HepG2 (cell line): ENCODE measurements around the gene GADD45GIP1. TPM values are rescaled to one million over a fixed set of nuclear protein-coding genes. Genes with fewer than 3 reads are reported as not detected.

Source experiments
- ELF1 ChIP-seq: sonication (generic); formaldehyde crosslinking; IDR thresholded peaks from 2 replicates; pipeline ENCODE4 v1.4.0; 2020; ENCODE audit warnings: missing genetic modification reagents
- ESRRA ChIP-seq: sonication (generic); formaldehyde crosslinking; IDR thresholded peaks from 2 replicates; pipeline ENCODE4 v1.5.1; 2020; ENCODE audit warnings: mild to moderate bottlenecking, low read depth, missing genetic modification reagents
- NONO ChIP-seq, 2 experiments: fragments of 450-650 bp in 1 of 2; sonication (generic) in 1 of 2; formaldehyde crosslinking in 1 of 2; IDR thresholded peaks in 1 of 2; conservative IDR thresholded peaks in 1 of 2; 2 replicates each; pipeline versions ENCODE4 v1.6.1 to v1.8.0; 2017 to 2022; ENCODE audit warnings: mild to moderate bottlenecking in 1 of 2, missing genetic modification reagents in 1 of 2, moderate library complexity in 1 of 2
- PRDM15 ChIP-seq: sonication (generic); formaldehyde crosslinking; IDR thresholded peaks from 2 replicates; pipeline ENCODE4 v1.4.0; 2020; ENCODE audit warnings: missing genetic modification reagents
- RARA ChIP-seq: IDR thresholded peaks from 2 replicates; pipeline ENCODE4 v1.6.1; 2016; ENCODE audit warnings: missing genetic modification reagents, missing compliant biosample characterization
- RARG ChIP-seq: sonication (generic); formaldehyde crosslinking; IDR thresholded peaks from 2 replicates; pipeline ENCODE4 v1.4.0; 2020; ENCODE audit warnings: low read depth, mild to moderate bottlenecking, missing genetic modification reagents
- RBFOX2 ChIP-seq: fragments of 200-400 bp; formaldehyde crosslinking; IDR thresholded peaks from 2 replicates; pipeline ENCODE4 v1.6.1; 2017; ENCODE audit warnings: low read depth, mild to moderate bottlenecking, low read length
- SOX5 ChIP-seq: IDR thresholded peaks from 2 replicates; pipeline ENCODE4 v1.6.1; 2016; ENCODE audit warnings: borderline replicate concordance
- ZBTB2 ChIP-seq: sonication (generic); formaldehyde crosslinking; IDR thresholded peaks from 2 replicates; pipeline ENCODE4 v1.8.0; 2022; ENCODE audit warnings: low read depth, missing genetic modification reagents
- ZNF367 ChIP-seq: sonication (generic); formaldehyde crosslinking; IDR thresholded peaks from 2 replicates; pipeline ENCODE4 v1.4.0; 2020; ENCODE audit warnings: missing genetic modification reagents, borderline replicate concordance
- ZNF460 ChIP-seq: sonication (generic); formaldehyde crosslinking; IDR thresholded peaks from 2 replicates; pipeline ENCODE4 v1.5.1; 2020; ENCODE audit warnings: missing genetic modification reagents, mild to moderate bottlenecking, borderline replicate concordance
- ZNF678 ChIP-seq: sonication (generic); formaldehyde crosslinking; IDR thresholded peaks from 2 replicates; pipeline ENCODE4 v1.4.0; 2020; ENCODE audit warnings: mild to moderate bottlenecking, missing genetic modification reagents
- ZNF724P ChIP-seq: sonication (generic); formaldehyde crosslinking; IDR thresholded peaks from 2 replicates; pipeline ENCODE4 v1.8.0; 2022; ENCODE audit warnings: missing genetic modification reagents, borderline replicate concordance
- ZNF781 ChIP-seq: sonication (generic); formaldehyde crosslinking; IDR thresholded peaks from 2 replicates; pipeline ENCODE4 v1.5.1; 2020; ENCODE audit warnings: borderline replicate concordance, mild to moderate bottlenecking, missing genetic modification reagents; ENCODE audit errors: not compliant biosample characterization
- ZZZ3 ChIP-seq: sonication (generic); formaldehyde crosslinking; IDR thresholded peaks from 2 replicates; pipeline ENCODE4 v1.4.0; 2020; ENCODE audit warnings: missing genetic modification reagents, mild to moderate bottlenecking, borderline replicate concordance
- polyA plus RNA-seq, 8 experiments: library from polyadenylated mRNA; depleted of rRNA in 3 of 8; stranded (reverse) in 7 of 8; unstranded in 1 of 8; fragments of >200 nt; fragmentation: Illumina TruSeq in 4 of 8; extraction: Trizol in 4 of 8; gene quantifications; 2 replicates each; pipeline versions ENCODE4 v1.2.1 to v1.2.3, GENCODE V29; 2011 to 2016; ENCODE audit warnings: low read depth in 4 of 8, missing spikeins in 1 of 8, mixed read lengths in 1 of 8; ENCODE audit not compliant: insufficient read depth in 1 of 8
- total RNA-seq, 5 experiments: library from RNA; depleted of rRNA; stranded (reverse); fragments of >200 nt; fragmentation: Illumina TruSeq; extraction: Trizol; gene quantifications; 2 replicates each; pipeline ENCODE4 v1.2.3, GENCODE V29; 2016; ENCODE audit warnings: low read depth in 1 of 5
- TF ChIP-seq, protein P1 (sequence below): sonication (generic); formaldehyde crosslinking; IDR thresholded peaks from 2 replicates; pipeline ENCODE4 v1.8.0; 2022; ENCODE audit warnings: mild to moderate bottlenecking, missing genetic modification reagents, borderline replicate concordance
- TF ChIP-seq, protein P2 (sequence below): IDR thresholded peaks from 2 replicates; pipeline ENCODE4 v1.6.1; 2016
- TF ChIP-seq, protein P3 (sequence below): sonication (generic); IDR thresholded peaks from 2 replicates; pipeline ENCODE4 v1.6.1; 2016; ENCODE audit warnings: low read depth, borderline replicate concordance

The GADD45GIP1 gene
- total and polyA plus RNA-seq, 2 of the 13 experiments (the other 11 are each of a cell fraction or from before 2014, with no cell fraction given) = 24.6 to 30.7 TPM

DNA sequence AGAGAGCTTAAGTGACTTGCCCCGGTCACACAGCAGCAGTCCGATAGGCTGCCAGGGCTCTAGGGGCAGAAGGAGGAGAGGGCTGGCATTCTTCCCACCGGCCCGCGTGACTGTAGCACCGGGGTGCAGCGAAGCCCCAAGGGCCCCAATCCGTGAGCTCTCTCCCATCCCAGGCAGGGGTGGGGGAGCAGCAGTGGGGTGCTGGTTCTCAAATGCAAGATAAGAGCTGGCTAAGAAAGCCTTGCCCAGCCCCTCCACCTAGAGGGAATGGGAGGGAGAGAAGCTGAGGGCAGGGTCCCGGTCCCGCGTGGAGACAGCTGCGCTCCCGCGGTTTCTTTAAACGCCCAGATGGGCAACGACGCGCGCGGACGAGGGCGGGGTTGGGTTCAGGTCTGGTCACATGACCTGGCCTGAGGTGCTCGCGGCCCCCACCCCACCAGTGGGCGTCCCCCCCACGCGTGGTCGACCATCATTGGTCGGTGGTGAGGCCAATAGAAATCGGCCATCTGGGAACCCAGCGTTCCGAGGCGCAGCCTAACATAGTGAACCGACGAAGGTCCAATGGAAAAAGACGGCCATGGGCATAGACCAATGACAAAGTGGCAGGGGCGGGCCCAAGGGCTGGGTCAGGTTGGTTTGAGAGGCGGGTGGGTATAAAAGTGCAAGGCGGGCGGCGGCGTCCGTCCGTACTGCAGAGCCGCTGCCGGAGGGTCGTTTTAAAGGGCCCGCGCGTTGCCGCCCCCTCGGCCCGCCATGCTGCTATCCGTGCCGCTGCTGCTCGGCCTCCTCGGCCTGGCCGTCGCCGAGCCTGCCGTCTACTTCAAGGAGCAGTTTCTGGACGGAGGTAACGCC is 18.9 kb downstream of the GADD45GIP1 start, which contains the start of gene CALR (continued):
- TF ChIP-seq PRDM15 (CRISPR knock-in tag) (no peak), ZNF678 (CRISPR knock-in tag) (peak; percentile 63; the same call in 1 of the 2 replicates), ZNF460 (no peak; the same call in 1 of the 2 replicates), NONO (IDR thresholded peaks at IDR 0.05) (no peak), NONO (CRISPR knock-in tag; conservative IDR thresholded peaks at IDR 0.05) (peak; percentile 58), ZBTB2 (CRISPR knock-in tag) (no peak; the same call in 1 of the 2 replicates), ELF1 (CRISPR knock-in tag) (peak; percentile 19; the same call in 1 of the 2 replicates), ZNF781 (CRISPR knock-in tag) (no peak), RARA (CRISPR knock-in tag) (0 out of 2 replicates have a peak, but pooled peaks have one; percentile 5), ZNF367 (peak; percentile 86; the same call in 1 of the 2 replicates), ZZZ3 (no peak; the same call in 1 of the 2 replicates), SOX5 (peak; percentile 19; the same call in 1 of the 2 replicates), ESRRA (CRISPR knock-in tag) (0 out of 2 replicates have a peak, but pooled peaks have one; percentile 18), RBFOX2 (peak; percentile 100), ZNF724P (CRISPR knock-in tag) (0 out of 2 replicates have a peak, but pooled peaks have one; percentile 48), RARG (CRISPR knock-in tag) (peak; percentile 71; the same call in 1 of the 2 replicates)
- TF ChIP-seq, protein P1, sequence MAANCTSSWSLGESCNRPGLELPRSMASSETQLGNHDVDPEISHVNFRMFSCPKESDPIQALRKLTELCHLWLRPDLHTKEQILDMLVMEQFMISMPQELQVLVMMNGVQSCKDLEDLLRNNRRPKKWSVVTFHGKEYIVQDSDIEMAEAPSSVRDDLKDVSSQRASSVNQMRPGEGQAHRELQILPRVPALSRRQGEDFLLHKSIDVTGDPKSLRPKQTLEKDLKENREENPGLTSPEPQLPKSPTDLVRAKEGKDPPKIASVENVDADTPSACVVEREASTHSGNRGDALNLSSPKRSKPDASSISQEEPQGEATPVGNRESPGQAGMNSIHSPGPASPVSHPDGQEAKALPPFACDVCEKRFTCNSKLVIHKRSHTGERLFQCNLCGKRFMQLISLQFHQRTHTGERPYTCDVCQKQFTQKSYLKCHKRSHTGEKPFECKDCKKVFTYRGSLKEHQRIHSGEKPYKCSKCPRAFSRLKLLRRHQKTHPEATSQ (CRISPR knock-in tag) = no peak
- TF ChIP-seq, protein P2, sequence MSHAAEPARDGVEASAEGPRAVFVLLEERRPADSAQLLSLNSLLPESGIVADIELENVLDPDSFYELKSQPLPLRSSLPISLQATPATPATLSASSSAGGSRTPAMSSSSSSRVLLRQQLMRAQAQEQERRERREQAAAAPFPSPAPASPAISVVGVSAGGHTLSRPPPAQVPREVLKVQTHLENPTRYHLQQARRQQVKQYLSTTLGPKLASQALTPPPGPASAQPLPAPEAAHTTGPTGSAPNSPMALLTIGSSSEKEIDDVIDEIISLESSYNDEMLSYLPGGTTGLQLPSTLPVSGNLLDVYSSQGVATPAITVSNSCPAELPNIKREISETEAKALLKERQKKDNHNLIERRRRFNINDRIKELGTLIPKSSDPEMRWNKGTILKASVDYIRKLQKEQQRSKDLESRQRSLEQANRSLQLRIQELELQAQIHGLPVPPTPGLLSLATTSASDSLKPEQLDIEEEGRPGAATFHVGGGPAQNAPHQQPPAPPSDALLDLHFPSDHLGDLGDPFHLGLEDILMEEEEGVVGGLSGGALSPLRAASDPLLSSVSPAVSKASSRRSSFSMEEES (CRISPR knock-in tag) = peak; percentile 80; the same call in 1 of the 2 replicates
- TF ChIP-seq, protein P3, sequence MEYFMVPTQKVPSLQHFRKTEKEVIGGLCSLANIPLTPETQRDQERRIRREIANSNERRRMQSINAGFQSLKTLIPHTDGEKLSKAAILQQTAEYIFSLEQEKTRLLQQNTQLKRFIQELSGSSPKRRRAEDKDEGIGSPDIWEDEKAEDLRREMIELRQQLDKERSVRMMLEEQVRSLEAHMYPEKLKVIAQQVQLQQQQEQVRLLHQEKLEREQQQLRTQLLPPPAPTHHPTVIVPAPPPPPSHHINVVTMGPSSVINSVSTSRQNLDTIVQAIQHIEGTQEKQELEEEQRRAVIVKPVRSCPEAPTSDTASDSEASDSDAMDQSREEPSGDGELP = peak; percentile 95
